ENCODE data around the gene SLC44A4.

The SLC44A4 gene

DNA sequence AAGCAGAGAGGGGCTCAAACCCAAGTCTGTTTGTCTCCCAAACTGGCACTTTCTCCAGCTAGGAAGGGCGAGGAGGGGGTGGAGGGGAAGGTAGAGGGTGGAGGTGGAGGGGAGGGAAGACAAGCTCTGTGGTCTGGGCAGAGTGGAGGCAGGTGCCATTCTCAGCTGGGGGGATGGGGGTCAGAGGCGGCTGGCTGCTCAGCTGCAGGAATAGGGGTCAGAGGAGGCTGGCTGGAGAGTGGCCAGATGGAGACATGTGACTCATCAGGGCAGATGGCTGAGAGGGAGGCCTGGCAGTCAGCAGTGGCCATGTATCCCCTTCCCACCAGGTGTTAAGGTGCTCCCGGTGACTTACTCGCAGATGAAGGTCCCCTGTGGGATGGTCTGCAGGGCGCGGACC is 3.5 kb upstream of the SLC44A4 start:
- no peak overlapping the region for H3K4ac ChIP-seq (ENCODE audit: low read depth in 1 of 2, low read length in 2 of 2)
- H3K9ac ChIP-seq (ENCODE audit: low read length): no peak overlapping the region
- H3K9me3 ChIP-seq (ENCODE audit: control insufficient read depth, low read length): no peaks in the 10 kb centered on the region
- H4K8ac ChIP-seq (ENCODE audit: low read length): peak overlapping the region; percentile 10
- H2AK5ac ChIP-seq (ENCODE audit: low read length, severe bottlenecking): no peak overlapping the region
- H3K4me2 ChIP-seq (ENCODE audit: low read length, poor library complexity, severe bottlenecking): no peak overlapping the region
- H2BK5ac ChIP-seq (ENCODE audit: low read depth, low read length, poor library complexity, severe bottlenecking): no peak overlapping the region
- 70% methylated on average over 6 of the region's 6 CpGs for WGBS
- no peak overlapping the region for H3K18ac ChIP-seq (ENCODE audit: low read depth in 1 of 2, low read length in 2 of 2)
- H2BK120ac ChIP-seq (ENCODE audit: low read depth, low read length): no peak overlapping the region
- H2AFZ ChIP-seq (ENCODE audit: low read depth, low read length): no peak overlapping the region
- no peak overlapping the region for H4K91ac ChIP-seq (ENCODE audit: low read length)
- peaks cover 9% of the 10 kb centered on the region for H3K4me1 ChIP-seq (ENCODE audit: control insufficient read depth, insufficient read depth, low read depth, low read length)
- DNase-seq: peak; percentile 26
- H2BK12ac ChIP-seq (ENCODE audit: low read length in 2 of 2): no peak overlapping the region
- no peak overlapping the region for H3K23ac ChIP-seq (ENCODE audit: low read length in 2 of 2)
- H3K27ac ChIP-seq (ENCODE audit: low read length, poor library complexity, severe bottlenecking): no peak overlapping the region
- no peaks in the 10 kb centered on the region for H3K79me1 ChIP-seq (replicated peaks; ENCODE audit: low read length, poor library complexity, severe bottlenecking)
- H2BK15ac ChIP-seq (ENCODE audit: low read depth, poor library complexity, severe bottlenecking): no peak overlapping the region
- no peaks in the 10 kb centered on the region for H3K27me3 ChIP-seq (ENCODE audit: control insufficient read depth in 1 of 2, insufficient read depth in 1 of 2, low read length in 2 of 2)
- H3K14ac ChIP-seq (ENCODE audit: low read length in 2 of 2): no peak overlapping the region
- H3K36me3 ChIP-seq (ENCODE audit: control insufficient read depth in 1 of 2, insufficient read depth in 2 of 2, low read depth in 1 of 2, low read length in 2 of 2): peaks cover 72 to 74% of the 10 kb centered on the region in 2 experiments
- H3K4me3 ChIP-seq (ENCODE audit: insufficient read depth in 1 of 2, low read depth in 1 of 2, low read length in 2 of 2): no peak overlapping the region

DNA sequence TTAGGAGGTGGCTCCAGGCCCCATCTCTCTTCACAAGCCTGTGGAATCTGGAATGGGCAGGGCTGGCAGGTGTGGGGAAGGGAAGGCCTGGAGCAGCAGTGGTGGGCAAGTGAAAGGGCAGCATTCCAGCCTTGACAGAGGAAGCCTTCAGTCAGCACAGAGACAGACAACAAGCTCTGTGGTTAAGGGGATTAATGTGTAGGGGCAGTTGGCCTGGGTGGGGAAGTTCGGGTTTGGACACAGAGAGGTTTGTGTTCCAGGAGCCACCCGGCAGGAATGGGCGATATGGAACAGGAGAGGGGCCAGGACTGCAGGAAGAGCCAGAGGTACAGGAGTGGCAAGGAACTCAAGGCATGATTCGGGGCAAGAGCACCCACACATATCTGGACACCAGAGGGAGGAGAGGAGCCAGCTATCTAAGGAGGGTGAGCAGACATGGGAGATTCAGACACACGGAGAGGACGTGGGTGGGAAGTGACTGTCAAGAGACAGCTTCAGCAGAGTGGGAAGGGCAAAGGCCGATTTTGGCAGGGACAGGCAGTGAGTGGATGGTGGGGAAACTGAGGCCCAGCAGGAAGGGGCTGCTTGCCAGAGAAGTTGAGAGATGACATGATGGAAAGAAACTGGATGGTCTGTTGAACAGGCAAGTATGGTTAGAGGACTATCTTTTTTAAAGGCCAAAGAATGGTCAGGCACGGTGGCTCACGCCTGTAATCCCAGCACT is 2.5 kb upstream of the SLC44A4 start:
- no peak for DNase-seq
- no peak overlapping the region for H2AK5ac ChIP-seq (ENCODE audit: low read length, severe bottlenecking)
- no peak overlapping the region for H3K18ac ChIP-seq (ENCODE audit: low read depth in 1 of 2, low read length in 2 of 2)
- peaks cover 9% of the 10 kb centered on the region for H3K4me1 ChIP-seq (ENCODE audit: control insufficient read depth, insufficient read depth, low read depth, low read length)
- no peak overlapping the region for H3K23ac ChIP-seq (ENCODE audit: low read length in 2 of 2)
- H2BK12ac ChIP-seq (ENCODE audit: low read length in 2 of 2): no peak overlapping the region
- H3K27me3 ChIP-seq (ENCODE audit: control insufficient read depth in 1 of 2, insufficient read depth in 1 of 2, low read length in 2 of 2): no peaks in the 10 kb centered on the region
- no peak overlapping the region for H3K27ac ChIP-seq (ENCODE audit: low read length, poor library complexity, severe bottlenecking)
- no peak overlapping the region for H3K4me3 ChIP-seq (ENCODE audit: insufficient read depth in 1 of 2, low read depth in 1 of 2, low read length in 2 of 2)
- H3K9me3 ChIP-seq (ENCODE audit: control insufficient read depth, low read length): no peaks in the 10 kb centered on the region
- no peak overlapping the region for H3K14ac ChIP-seq (ENCODE audit: low read length in 2 of 2)
- H3K36me3 ChIP-seq (ENCODE audit: control insufficient read depth in 1 of 2, insufficient read depth in 2 of 2, low read depth in 1 of 2, low read length in 2 of 2): peaks cover 62 to 64% of the 10 kb centered on the region in 2 experiments
- no peak overlapping the region for H4K8ac ChIP-seq (ENCODE audit: low read length)
- no peaks in the 10 kb centered on the region for H3K79me1 ChIP-seq (replicated peaks; ENCODE audit: low read length, poor library complexity, severe bottlenecking)
- no peak overlapping the region for H2BK15ac ChIP-seq (ENCODE audit: low read depth, poor library complexity, severe bottlenecking)
- H2BK5ac ChIP-seq (ENCODE audit: low read depth, low read length, poor library complexity, severe bottlenecking): no peak overlapping the region
- no peak overlapping the region for H2AFZ ChIP-seq (ENCODE audit: low read depth, low read length)
- H3K9ac ChIP-seq (ENCODE audit: low read length): no peak overlapping the region
- no peak overlapping the region for H4K91ac ChIP-seq (ENCODE audit: low read length)
- H3K4me2 ChIP-seq (ENCODE audit: low read length, poor library complexity, severe bottlenecking): no peak overlapping the region
- H3K4ac ChIP-seq (ENCODE audit: low read depth in 1 of 2, low read length in 2 of 2): no peak overlapping the region
- H2BK120ac ChIP-seq (ENCODE audit: low read depth, low read length): no peak overlapping the region
- WGBS: 96% methylated on average over 9 of the region's 9 CpGs

DNA sequence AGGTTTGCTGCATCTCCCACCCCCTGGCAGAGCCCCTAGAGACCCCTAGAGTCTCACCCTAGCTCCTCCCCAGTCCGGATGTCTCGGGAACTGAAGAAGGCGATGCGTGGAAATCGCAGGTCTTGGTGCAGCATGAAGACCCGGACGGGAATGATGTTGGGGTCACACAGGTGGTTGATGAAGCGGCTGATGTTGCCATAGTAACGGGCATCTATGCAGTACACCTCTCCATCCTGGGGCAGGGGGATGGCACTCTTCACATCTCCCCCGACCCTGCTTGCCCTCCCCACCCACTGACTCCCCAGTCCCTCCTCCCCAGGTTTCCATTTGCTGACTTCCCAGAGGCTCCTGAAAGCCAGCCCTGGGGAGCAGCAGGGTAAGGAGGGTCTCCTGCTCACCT is 1.8 kb upstream of the SLC44A4 start:
- H2AK5ac ChIP-seq (ENCODE audit: low read length, severe bottlenecking): no peak overlapping the region
- peaks cover 58 to 61% of the 10 kb centered on the region in 2 experiments for H3K36me3 ChIP-seq (ENCODE audit: control insufficient read depth in 1 of 2, insufficient read depth in 2 of 2, low read depth in 1 of 2, low read length in 2 of 2)
- no peak overlapping the region for H3K18ac ChIP-seq (ENCODE audit: low read depth in 1 of 2, low read length in 2 of 2)
- H4K91ac ChIP-seq (ENCODE audit: low read length): no peak overlapping the region
- H3K23ac ChIP-seq (ENCODE audit: low read length in 2 of 2): no peak overlapping the region
- no peak overlapping the region for H4K8ac ChIP-seq (ENCODE audit: low read length)
- H2AFZ ChIP-seq (ENCODE audit: low read depth, low read length): no peak overlapping the region
- no peak overlapping the region for H3K4me3 ChIP-seq (ENCODE audit: insufficient read depth in 1 of 2, low read depth in 1 of 2, low read length in 2 of 2)
- H3K14ac ChIP-seq (ENCODE audit: low read length in 2 of 2): no peak overlapping the region
- no peak overlapping the region for H2BK12ac ChIP-seq (ENCODE audit: low read length in 2 of 2)
- H2BK120ac ChIP-seq (ENCODE audit: low read depth, low read length): no peak overlapping the region
- DNase-seq: no peak
- no peak overlapping the region for H3K27ac ChIP-seq (ENCODE audit: low read length, poor library complexity, severe bottlenecking)
- no peak overlapping the region for H2BK5ac ChIP-seq (ENCODE audit: low read depth, low read length, poor library complexity, severe bottlenecking)
- H3K9me3 ChIP-seq (ENCODE audit: control insufficient read depth, low read length): no peaks in the 10 kb centered on the region
- no peak overlapping the region for H2BK15ac ChIP-seq (ENCODE audit: low read depth, poor library complexity, severe bottlenecking)
- H3K27me3 ChIP-seq (ENCODE audit: control insufficient read depth in 1 of 2, insufficient read depth in 1 of 2, low read length in 2 of 2): no peaks in the 10 kb centered on the region
- no peak overlapping the region for H3K4me2 ChIP-seq (ENCODE audit: low read length, poor library complexity, severe bottlenecking)
- no peaks in the 10 kb centered on the region for H3K79me1 ChIP-seq (replicated peaks; ENCODE audit: low read length, poor library complexity, severe bottlenecking)
- WGBS: 95% methylated on average over 9 of the region's 10 CpGs
- peaks cover 9% of the 10 kb centered on the region for H3K4me1 ChIP-seq (ENCODE audit: control insufficient read depth, insufficient read depth, low read depth, low read length)
- H3K9ac ChIP-seq (ENCODE audit: low read length): no peak overlapping the region
- no peak overlapping the region for H3K4ac ChIP-seq (ENCODE audit: low read depth in 1 of 2, low read length in 2 of 2)

DNA sequence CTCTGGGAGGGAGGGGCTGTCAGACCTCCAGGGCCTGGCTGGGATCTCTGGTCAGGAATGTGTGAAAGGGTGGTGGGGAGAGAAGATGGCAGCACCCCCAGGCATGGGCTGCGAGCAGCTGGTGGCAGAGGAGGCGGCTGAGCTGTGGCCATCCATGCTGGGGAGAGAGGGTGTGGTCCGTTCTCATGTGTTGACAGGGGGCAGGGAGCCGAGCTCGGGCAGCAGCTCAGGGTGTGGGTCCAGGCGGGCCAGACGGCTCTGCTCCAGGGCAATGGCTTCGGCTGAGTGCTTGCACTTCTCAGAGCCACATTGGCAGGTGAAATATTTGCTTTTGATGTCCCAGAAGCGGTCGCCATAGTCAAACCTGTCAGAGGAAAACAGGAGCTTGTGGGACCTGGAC is 1.1 kb upstream of the SLC44A4 start:
- H3K14ac ChIP-seq (ENCODE audit: low read length in 2 of 2): no peak overlapping the region
- H4K91ac ChIP-seq (ENCODE audit: low read length): no peak overlapping the region
- H2BK12ac ChIP-seq (ENCODE audit: low read length in 2 of 2): no peak overlapping the region
- no peak overlapping the region for H3K4ac ChIP-seq (ENCODE audit: low read depth in 1 of 2, low read length in 2 of 2)
- H3K79me1 ChIP-seq (replicated peaks; ENCODE audit: low read length, poor library complexity, severe bottlenecking): no peaks in the 10 kb centered on the region
- no peak overlapping the region for H3K9ac ChIP-seq (ENCODE audit: low read length)
- peaks cover 53 to 56% of the 10 kb centered on the region in 2 experiments for H3K36me3 ChIP-seq (ENCODE audit: control insufficient read depth in 1 of 2, insufficient read depth in 2 of 2, low read depth in 1 of 2, low read length in 2 of 2)
- H3K23ac ChIP-seq (ENCODE audit: low read length in 2 of 2): no peak overlapping the region
- DNase-seq: no peak
- no peaks in the 10 kb centered on the region for H3K9me3 ChIP-seq (ENCODE audit: control insufficient read depth, low read length)
- H3K4me1 ChIP-seq (ENCODE audit: control insufficient read depth, insufficient read depth, low read depth, low read length): peaks cover 9% of the 10 kb centered on the region
- 97% methylated on average over 10 of the region's 10 CpGs for WGBS
- no peak overlapping the region for H3K27ac ChIP-seq (ENCODE audit: low read length, poor library complexity, severe bottlenecking)
- H2AK5ac ChIP-seq (ENCODE audit: low read length, severe bottlenecking): no peak overlapping the region
- no peak overlapping the region for H2BK5ac ChIP-seq (ENCODE audit: low read depth, low read length, poor library complexity, severe bottlenecking)
- H4K8ac ChIP-seq (ENCODE audit: low read length): no peak overlapping the region
- H3K18ac ChIP-seq (ENCODE audit: low read depth in 1 of 2, low read length in 2 of 2): no peak overlapping the region
- H2AFZ ChIP-seq (ENCODE audit: low read depth, low read length): no peak overlapping the region
- H3K27me3 ChIP-seq (ENCODE audit: control insufficient read depth in 1 of 2, insufficient read depth in 1 of 2, low read length in 2 of 2): no peaks in the 10 kb centered on the region
- no peak overlapping the region for H2BK120ac ChIP-seq (ENCODE audit: low read depth, low read length)
- H3K4me3 ChIP-seq (ENCODE audit: insufficient read depth in 1 of 2, low read depth in 1 of 2, low read length in 2 of 2): no peak overlapping the region
- H3K4me2 ChIP-seq (ENCODE audit: low read length, poor library complexity, severe bottlenecking): no peak overlapping the region
- no peak overlapping the region for H2BK15ac ChIP-seq (ENCODE audit: low read depth, poor library complexity, severe bottlenecking)

All from mesenchymal stem cell (in vitro differentiated cells and primary cell).